AG04450 (cell line): ENCODE measurements around the gene EEF1A1. TPM values are rescaled to one million over a fixed set of nuclear protein-coding genes. Genes with fewer than 3 reads are reported as not detected.
"Not testable (repeated sequence)": the region's sequence is repeated elsewhere in the genome, so short reads cannot be mapped to it uniquely, and the experiment has no call there.

ENCODE experiments used
- CTCF ChIA-PET: fragments of 300-600, 350-600 bp; formaldehyde crosslinking; extraction: SDS; loops from one replicate; lab custom pipeline; 2022; ENCODE audit warnings: antibody characterized with exemption, inconsistent platforms; lab: Charles Lee
- POLR2A ChIA-PET: fragments of 350-600 bp; formaldehyde crosslinking; extraction: SDS; loops from one replicate; lab custom pipeline; 2021; ENCODE audit warnings: antibody characterized with exemption, inconsistent platforms; lab: Yijun Ruan, JAX
- DNase-seq: peaks from one replicate; pipeline ENCODE4 v3.0.0-alpha.2; 2011; ENCODE audit warnings: low read depth, low spot score
- H3K27ac ChIP-seq: one replicate; pipeline ENCODE4 v1.5.1; 2012; ENCODE audit warnings: low read depth, low read length, control low read depth
- H3K27me3 ChIP-seq: one replicate; pipeline ENCODE4 v1.6.0; 2012; ENCODE audit warnings: low read length; ENCODE audit not compliant: control insufficient read depth, insufficient read depth
- H3K4me3 ChIP-seq: 2 replicates; pipeline ENCODE4 v1.5.1; 2011; ENCODE audit warnings: mild to moderate bottlenecking, low read depth, low read length, control low read depth
- H3K9me3 ChIP-seq: 2 replicates; pipeline ENCODE4 v1.5.1; 2012; ENCODE audit warnings: low read length; ENCODE audit not compliant: control insufficient read depth, insufficient read depth
- polyA minus RNA-seq: library from RNA; depleted of rRNA, polyadenylated mRNA; stranded (reverse); fragments of >200 nt; gene quantifications from 2 replicates; pipeline ENCODE4 v1.2.3, GENCODE V29; 2011; rRNA and poly(A)+ RNA removed
- polyA plus RNA-seq: library from polyadenylated mRNA; depleted of rRNA; stranded (reverse); fragments of >200 nt; gene quantifications from 2 replicates; pipeline ENCODE4 v1.2.3, GENCODE V29; 2011; rRNA removed
- TF ChIP-seq, protein P1 (sequence below): IDR thresholded peaks from 2 replicates; pipeline ENCODE4 v1.5.1; 2011; ENCODE audit warnings: low read depth, low read length, control low read depth, inconsistent platforms

The EEF1A1 gene
- 24,076 and 25,115 TPM in 2 replicates for polyA plus RNA-seq
- 13,404 and 14,510 TPM in 2 replicates for polyA minus RNA-seq

DNA sequence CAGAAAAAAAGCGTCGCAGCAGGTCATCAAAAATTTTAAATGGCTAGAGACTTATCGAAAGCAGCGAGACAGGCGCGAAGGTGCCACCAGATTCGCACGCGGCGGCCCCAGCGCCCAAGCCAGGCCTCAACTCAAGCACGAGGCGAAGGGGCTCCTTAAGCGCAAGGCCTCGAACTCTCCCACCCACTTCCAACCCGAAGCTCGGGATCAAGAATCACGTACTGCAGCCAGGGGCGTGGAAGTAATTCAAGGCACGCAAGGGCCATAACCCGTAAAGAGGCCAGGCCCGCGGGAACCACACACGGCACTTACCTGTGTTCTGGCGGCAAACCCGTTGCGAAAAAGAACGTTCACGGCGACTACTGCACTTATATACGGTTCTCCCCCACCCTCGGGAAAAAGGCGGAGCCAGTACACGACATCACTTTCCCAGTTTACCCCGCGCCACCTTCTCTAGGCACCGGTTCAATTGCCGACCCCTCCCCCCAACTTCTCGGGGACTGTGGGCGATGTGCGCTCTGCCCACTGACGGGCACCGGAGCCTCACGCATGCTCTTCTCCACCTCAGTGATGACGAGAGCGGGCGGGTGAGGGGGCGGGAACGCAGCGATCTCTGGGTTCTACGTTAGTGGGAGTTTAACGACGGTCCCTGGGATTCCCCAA, at the start of gene EEF1A1:
EEF1A1 (minus strand) TSS at position 345 of the 663 bp plus-strand sequence. CDS start 1,006 bp downstream, outside the sequence.
- peaks cover 3% of the 10 kb centered on the region; the same call in 1 of the 2 replicates for H3K9me3 ChIP-seq
- H3K4me3 ChIP-seq = peak within 1 kb of the TSS; percentile 99
- H3K27me3 ChIP-seq = no peaks in the 10 kb centered on the region
- peak within 1 kb of the TSS; percentile 100 for H3K27ac ChIP-seq
- TF ChIP-seq, protein P1, sequence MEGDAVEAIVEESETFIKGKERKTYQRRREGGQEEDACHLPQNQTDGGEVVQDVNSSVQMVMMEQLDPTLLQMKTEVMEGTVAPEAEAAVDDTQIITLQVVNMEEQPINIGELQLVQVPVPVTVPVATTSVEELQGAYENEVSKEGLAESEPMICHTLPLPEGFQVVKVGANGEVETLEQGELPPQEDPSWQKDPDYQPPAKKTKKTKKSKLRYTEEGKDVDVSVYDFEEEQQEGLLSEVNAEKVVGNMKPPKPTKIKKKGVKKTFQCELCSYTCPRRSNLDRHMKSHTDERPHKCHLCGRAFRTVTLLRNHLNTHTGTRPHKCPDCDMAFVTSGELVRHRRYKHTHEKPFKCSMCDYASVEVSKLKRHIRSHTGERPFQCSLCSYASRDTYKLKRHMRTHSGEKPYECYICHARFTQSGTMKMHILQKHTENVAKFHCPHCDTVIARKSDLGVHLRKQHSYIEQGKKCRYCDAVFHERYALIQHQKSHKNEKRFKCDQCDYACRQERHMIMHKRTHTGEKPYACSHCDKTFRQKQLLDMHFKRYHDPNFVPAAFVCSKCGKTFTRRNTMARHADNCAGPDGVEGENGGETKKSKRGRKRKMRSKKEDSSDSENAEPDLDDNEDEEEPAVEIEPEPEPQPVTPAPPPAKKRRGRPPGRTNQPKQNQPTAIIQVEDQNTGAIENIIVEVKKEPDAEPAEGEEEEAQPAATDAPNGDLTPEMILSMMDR = no peak
- ChIA-PET CTCF (interaction anchor here (0.7 to 2.4 kb wide), 5 partner anchors 7 to 132 kb away, joined by 3 to 16 read pairs (median 3); no protein-coding TSS in a partner anchor), POLR2A (interaction anchor here (0.7 to 3.8 kb wide), 26 partner anchors 8 to 1723 kb away, joined by 3 to 142 read pairs (median 4); partner anchors contain the start of genes COL12A1, COX7A2, MTO1 and SLC17A5)
- peak; percentile 100 for DNase-seq

DNA sequence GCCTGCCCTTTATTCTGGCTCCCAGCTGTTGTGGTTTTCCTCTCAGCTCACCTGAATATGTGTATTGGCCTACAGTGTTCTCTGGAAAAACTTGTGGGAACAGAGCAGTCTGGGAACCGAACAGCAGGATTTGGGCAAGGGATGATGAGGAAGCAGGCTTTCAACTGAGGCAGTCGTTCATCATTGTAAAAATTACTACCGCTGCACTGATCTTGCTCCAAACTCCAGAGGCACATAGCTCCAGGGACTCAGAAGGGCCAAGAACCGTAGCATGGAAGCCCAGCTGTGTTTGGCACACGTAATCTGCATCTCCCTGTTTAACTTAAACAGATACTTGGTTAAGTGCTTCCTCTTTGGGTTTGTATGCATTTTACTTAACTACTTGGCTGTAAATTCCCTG, 48.3 kb upstream of the EEF1A1 start:
- no peak for DNase-seq
- H3K27ac ChIP-seq = no peak overlapping the region
- CTCF ChIA-PET = no interaction called here

DNA sequence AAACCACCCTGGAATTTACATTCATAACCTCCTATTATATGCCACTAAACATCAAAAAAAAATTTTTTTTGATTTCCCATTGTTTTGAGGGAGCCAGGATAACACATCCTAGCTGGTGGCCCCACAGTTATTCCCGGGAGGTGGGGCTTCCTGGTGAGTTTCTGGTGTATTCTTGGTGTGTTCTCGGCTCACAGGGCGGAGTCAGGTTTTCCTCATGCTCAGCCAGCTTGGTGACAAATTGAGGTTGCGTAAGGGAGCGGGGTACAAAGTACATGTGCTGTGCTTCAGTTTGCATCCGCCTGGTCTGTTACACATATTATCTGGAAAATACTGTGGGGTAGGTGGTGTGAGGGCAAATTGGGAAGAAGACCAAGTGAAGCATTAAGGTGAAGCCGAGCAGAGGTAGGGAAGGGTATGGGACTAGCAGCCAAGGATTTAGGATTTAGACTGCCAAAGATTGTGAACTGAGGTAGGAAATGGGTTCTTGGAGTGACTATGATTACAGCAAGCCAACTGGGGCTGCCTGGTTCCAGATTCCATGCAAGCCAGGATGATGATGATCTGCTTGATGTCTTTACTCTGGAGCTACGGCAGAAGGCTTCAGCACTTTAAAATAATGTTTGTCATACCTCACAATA, 46.2 kb upstream of the EEF1A1 start:
- H3K4me3 ChIP-seq = no peak overlapping the region
- H3K9me3 ChIP-seq = no peaks in the 10 kb centered on the region
- no peaks in the 10 kb centered on the region for H3K27me3 ChIP-seq
- POLR2A ChIA-PET = interaction anchor here (0.7 to 2.6 kb wide), 4 partner anchors 12 to 46 kb away, joined by 3 to 16 read pairs (median 6); partner anchors contain the start of gene EEF1A1
- TF ChIP-seq, protein P1 = no peak
- H3K27ac ChIP-seq = no peak overlapping the region
- CTCF ChIA-PET = interaction anchor here (2.1 kb wide), 1 partner anchor 44 kb away, joined by 6 read pairs; no protein-coding TSS in a partner anchor
- DNase-seq = no peak

More for the DNA sequence above, 48.3 kb upstream of the EEF1A1 start:
- Histone ChIP-seq H3K27me3 (no peaks in the 10 kb centered on the region), H3K4me3 (no peak overlapping the region), H3K9me3 (peaks cover 4% of the 10 kb centered on the region; the same call in 1 of the 2 replicates)
- POLR2A ChIA-PET = no interaction called here
- TF ChIP-seq, protein P1 = no peak

DNA sequence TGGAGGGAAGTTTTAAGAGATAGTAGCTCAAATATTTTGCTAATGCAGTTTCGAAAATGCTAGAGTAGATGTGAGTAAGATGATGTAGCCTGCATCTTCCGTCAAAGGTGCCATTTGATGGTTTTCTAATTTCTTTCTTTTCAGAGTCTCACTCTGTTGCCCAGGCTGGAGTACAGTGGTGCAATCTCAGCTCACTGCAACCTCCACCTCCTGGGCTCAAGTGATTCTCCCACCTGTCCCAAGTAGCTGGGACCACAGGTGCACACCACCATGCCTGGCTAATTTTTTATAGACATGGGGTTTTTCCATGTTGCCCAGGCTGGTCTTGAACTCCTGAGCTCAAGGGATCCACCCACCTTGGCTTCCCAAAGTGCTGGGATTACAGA, 45.6 kb upstream of the EEF1A1 start:
- CTCF ChIA-PET = interaction anchor here (0.6 to 2.1 kb wide), 2 partner anchors 45 to 54 kb away, joined by 4 to 6 read pairs; no protein-coding TSS in a partner anchor
- H3K9me3 ChIP-seq, H3K4me3 ChIP-seq, H3K27me3 ChIP-seq, H3K27ac ChIP-seq, DNase-seq: not testable (repeated sequence)
- POLR2A ChIA-PET = interaction anchor here (1.2 to 2.6 kb wide), 2 partner anchors 14 to 45 kb away, joined by 9 to 16 read pairs; partner anchors contain the start of gene EEF1A1

DNA sequence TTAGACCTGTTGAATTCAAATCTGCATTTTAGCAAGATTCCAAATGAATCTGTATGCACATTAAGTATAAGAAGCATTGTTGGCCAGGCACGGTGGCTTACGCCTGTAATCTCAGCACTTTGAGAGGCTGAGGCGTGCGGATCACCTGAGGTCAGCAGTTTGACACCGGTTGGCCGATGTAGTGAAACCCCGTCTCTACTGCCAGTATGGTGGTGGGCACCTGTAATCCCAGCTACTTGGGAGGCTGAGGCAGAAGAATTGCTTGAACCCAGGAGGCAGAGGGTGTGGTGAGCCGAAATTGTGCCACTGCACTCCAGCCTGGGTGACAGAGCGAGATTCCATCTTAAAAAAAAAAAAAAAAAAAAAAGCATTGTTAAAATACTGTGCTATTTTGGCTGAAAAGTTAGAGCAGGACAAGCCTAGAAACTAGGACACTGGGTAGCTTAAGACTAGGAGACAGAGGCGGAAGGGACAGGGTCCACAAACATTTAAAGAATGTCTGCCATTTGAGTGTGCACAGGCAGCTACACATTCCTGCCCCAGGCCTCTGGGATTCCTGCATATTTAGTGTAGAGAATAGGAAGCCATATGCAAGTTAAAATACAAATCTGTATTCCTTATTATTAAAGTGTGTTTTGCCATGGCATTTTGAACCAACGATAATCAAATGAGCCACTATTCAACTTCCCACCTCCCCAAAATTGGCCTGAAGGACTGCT, 45.1 kb upstream of the EEF1A1 start:
- ChIA-PET POLR2A (interaction anchor here (1.2 to 2.6 kb wide), 2 partner anchors 14 to 45 kb away, joined by 9 to 16 read pairs; partner anchors contain the start of gene EEF1A1), CTCF (interaction anchor here (0.6 to 2.1 kb wide), 2 partner anchors 45 to 54 kb away, joined by 4 to 6 read pairs; no protein-coding TSS in a partner anchor)
- H3K9me3 ChIP-seq = no peaks in the 10 kb centered on the region
- TF ChIP-seq, protein P1 = no peak
- H3K4me3 ChIP-seq = no peak overlapping the region
- no peak overlapping the region for H3K27ac ChIP-seq
- no peak for DNase-seq
- no peaks in the 10 kb centered on the region for H3K27me3 ChIP-seq
